Calu3 (cell line): ENCODE measurements around the gene PIEZO1. TPM values are rescaled to one million over a fixed set of nuclear protein-coding genes. Genes with fewer than 3 reads are reported as not detected.
A peak's percentile ranks its signal among the peaks of the same experiment; 100 is the strongest.

ENCODE experiments used
- BruUV-seq: library from RNA; stranded (reverse); fragments of 400-500 nt; replicated peaks from 2 replicates; lab custom pipeline; 2021; lab: Mats Ljungman, UMichigan
- CTCF ChIA-PET: fragments of 300-600 bp; sonication (Branson Sonifier 250); formaldehyde crosslinking; loops from one replicate; lab custom pipeline; 2022; ENCODE audit warnings: antibody characterized with exemption; lab: Charles Lee
- DNase-seq: peaks from one replicate; pipeline ENCODE4 v3.0.0; 2022
- H3K27ac Mint-ChIP-seq: one replicate; pipeline ENCODE4 v1.8.0; 2022; ENCODE audit warnings: mixed read lengths; ENCODE audit not compliant: unreplicated experiment
- H3K27me3 Mint-ChIP-seq: one replicate; pipeline ENCODE4 v1.8.0; 2022; ENCODE audit warnings: mixed read lengths; ENCODE audit not compliant: unreplicated experiment
- H3K36me3 Mint-ChIP-seq: one replicate; pipeline ENCODE4 v1.8.0; 2022; ENCODE audit warnings: mild to moderate bottlenecking, moderate library complexity, mixed read lengths; ENCODE audit not compliant: insufficient read depth, unreplicated experiment
- H3K4me1 Mint-ChIP-seq: one replicate; pipeline ENCODE4 v1.8.0; 2022; ENCODE audit warnings: mild to moderate bottlenecking, low read depth, mixed read lengths; ENCODE audit not compliant: unreplicated experiment
- H3K4me3 Mint-ChIP-seq: one replicate; pipeline ENCODE4 v1.8.0; 2022; ENCODE audit warnings: mild to moderate bottlenecking, low read depth, moderate library complexity, mixed read lengths; ENCODE audit not compliant: unreplicated experiment
- H3K9me3 Mint-ChIP-seq: one replicate; pipeline ENCODE4 v1.8.0; 2022; ENCODE audit warnings: low read depth, mixed read lengths; ENCODE audit not compliant: unreplicated experiment
- intact Hi-C: fragments of 100-400 bp; cut with micrococcal nuclease; formaldehyde crosslinking; loops from one replicate; pipeline ENCODE4 v1.10.0; 2022; ENCODE audit not compliant: unreplicated experiment
- total RNA-seq: library from RNA; stranded (reverse); gene quantifications from 2 replicates; pipeline ENCODE4 v1.2.3, GENCODE V29; 2022
- TF ChIP-seq, protein P1 (sequence below): fragments of 200-600 bp; IDR thresholded peaks from one replicate; pipeline ENCODE4 v1.8.0; 2022; ENCODE audit warnings: antibody characterized with exemption; ENCODE audit not compliant: unreplicated experiment

The PIEZO1 gene
- total RNA-seq, 1 experiment from 2014 or later = 199 TPM

- H3K27ac Mint-ChIP-seq = peak overlapping the region; percentile 56
Observed at GRCh38 chr16:88681084-88681680, 103.8 kb downstream of the PIEZO1 start.

DNA sequence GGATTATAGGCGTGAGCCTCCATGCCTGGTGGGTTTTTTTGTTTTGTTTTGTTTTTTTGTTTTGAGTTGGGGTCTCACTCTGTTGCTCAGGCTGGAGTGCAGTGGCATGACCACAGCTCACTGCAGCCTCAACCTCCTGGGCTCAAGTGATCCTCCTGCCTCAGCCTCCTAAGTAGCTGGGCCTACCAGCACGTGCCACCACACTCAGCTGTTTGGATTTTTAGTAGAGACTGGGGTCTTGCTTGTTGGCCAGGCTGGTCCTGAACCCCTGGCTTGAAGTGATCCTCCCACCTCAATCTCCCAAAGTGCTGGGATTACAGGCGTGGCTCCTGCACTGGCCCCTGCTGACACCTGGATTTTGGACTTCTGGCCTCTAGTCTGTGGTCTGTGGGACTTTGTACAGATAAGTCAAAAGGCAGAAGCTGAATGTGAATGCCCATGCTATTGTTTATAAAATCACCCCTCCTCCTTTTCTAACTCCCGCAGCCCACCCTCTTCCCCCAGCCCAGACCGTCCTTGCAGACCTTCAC, 104.4 kb downstream of the PIEZO1 start:
- TF ChIP-seq, protein P1, sequence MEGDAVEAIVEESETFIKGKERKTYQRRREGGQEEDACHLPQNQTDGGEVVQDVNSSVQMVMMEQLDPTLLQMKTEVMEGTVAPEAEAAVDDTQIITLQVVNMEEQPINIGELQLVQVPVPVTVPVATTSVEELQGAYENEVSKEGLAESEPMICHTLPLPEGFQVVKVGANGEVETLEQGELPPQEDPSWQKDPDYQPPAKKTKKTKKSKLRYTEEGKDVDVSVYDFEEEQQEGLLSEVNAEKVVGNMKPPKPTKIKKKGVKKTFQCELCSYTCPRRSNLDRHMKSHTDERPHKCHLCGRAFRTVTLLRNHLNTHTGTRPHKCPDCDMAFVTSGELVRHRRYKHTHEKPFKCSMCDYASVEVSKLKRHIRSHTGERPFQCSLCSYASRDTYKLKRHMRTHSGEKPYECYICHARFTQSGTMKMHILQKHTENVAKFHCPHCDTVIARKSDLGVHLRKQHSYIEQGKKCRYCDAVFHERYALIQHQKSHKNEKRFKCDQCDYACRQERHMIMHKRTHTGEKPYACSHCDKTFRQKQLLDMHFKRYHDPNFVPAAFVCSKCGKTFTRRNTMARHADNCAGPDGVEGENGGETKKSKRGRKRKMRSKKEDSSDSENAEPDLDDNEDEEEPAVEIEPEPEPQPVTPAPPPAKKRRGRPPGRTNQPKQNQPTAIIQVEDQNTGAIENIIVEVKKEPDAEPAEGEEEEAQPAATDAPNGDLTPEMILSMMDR = no peak
- peaks cover 14% of the 10 kb centered on the region for H3K36me3 Mint-ChIP-seq
- CTCF ChIA-PET = interaction anchor here (1.3 kb wide), 1 partner anchor 41 kb away, joined by 4 read pairs; no protein-coding TSS in a partner anchor
- no peak for DNase-seq
- H3K4me3 Mint-ChIP-seq = peak overlapping the region; percentile 60
- peaks cover 7% of the 10 kb centered on the region for H3K4me1 Mint-ChIP-seq
- H3K27ac Mint-ChIP-seq = peak overlapping the region; percentile 56
- H3K27me3 Mint-ChIP-seq = peaks cover 45% of the 10 kb centered on the region
- no TSS peak for BruUV-seq
- intact Hi-C loops = no loop called here
- H3K9me3 Mint-ChIP-seq = no peaks in the 10 kb centered on the region

More at GRCh38 chr16:88681084-88681680, 103.8 kb downstream of the PIEZO1 start:
- TF ChIP-seq, protein P1 = peak; percentile 82
- intact Hi-C loops = no loop called here
- Mint-ChIP-seq H3K4me1 (peaks cover 7% of the 10 kb centered on the region), H3K27me3 (peaks cover 45% of the 10 kb centered on the region), H3K9me3 (no peaks in the 10 kb centered on the region), H3K36me3 (peaks cover 18% of the 10 kb centered on the region), H3K4me3 (peak overlapping the region; percentile 60)
- peak; percentile 90 for DNase-seq
- CTCF ChIA-PET = interaction anchor here (1.3 kb wide), 1 partner anchor 42 kb away, joined by 4 read pairs; no protein-coding TSS in a partner anchor
- no TSS peak for BruUV-seq

DNA sequence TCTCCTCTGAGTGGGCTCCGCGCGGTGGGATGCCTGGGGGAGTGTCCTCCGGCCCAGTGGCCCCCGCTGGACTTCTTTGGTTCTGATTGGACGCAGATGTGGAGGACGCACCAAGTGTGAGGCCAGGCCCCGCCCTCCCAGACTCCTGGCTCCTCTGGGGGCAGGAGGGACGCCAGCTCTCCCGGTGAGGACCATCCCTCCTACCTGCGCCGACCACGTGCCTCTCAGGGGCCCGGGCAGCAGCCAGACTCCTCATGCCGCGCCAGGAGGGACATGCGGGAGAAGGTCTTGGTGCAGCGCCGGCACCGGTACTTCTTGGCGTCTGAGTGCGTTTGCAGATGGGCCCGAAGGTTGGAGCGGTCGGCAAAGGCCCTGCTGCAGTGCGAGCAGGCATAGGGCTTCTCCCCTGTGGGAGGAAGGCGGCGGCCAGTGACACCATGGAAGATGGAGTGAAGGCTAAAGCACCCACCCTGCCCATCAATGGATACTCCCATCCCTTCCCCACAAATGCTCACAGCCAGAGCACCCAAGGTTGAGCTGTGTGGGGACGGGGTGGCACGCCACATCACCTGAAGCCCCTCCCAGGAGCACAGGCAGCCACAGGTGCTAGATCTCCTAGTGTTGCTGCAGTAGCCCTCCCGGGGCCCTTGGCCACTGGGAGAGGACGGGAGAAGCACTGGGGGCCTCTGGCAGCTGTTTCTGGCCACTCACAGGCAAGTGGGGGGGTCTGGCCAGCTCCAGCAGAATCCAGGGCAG, 106.6 kb downstream of the PIEZO1 start:
- peaks cover 7% of the 10 kb centered on the region for H3K4me1 Mint-ChIP-seq
- H3K27ac Mint-ChIP-seq = no peak overlapping the region
- H3K27me3 Mint-ChIP-seq = peaks cover 28% of the 10 kb centered on the region
- no peak overlapping the region for H3K4me3 Mint-ChIP-seq
- no peaks in the 10 kb centered on the region for H3K9me3 Mint-ChIP-seq
- H3K36me3 Mint-ChIP-seq = peaks cover 29% of the 10 kb centered on the region
- intact Hi-C loops = no loop called here
- BruUV-seq = no TSS peak
- CTCF ChIA-PET = no interaction called here
- TF ChIP-seq, protein P1 = no peak
- no peak for DNase-seq

- BruUV-seq = no TSS peak
- peaks cover 29% of the 10 kb centered on the region for H3K36me3 Mint-ChIP-seq
- intact Hi-C loops = no loop called here
- H3K27me3 Mint-ChIP-seq = peaks cover 22% of the 10 kb centered on the region
- H3K27ac Mint-ChIP-seq = no peak overlapping the region
- no peaks in the 10 kb centered on the region for H3K9me3 Mint-ChIP-seq
- no peak for DNase-seq
- no peak overlapping the region for H3K4me3 Mint-ChIP-seq
- CTCF ChIA-PET = no interaction called here
- TF ChIP-seq, protein P1 = no peak
- peaks cover 7% of the 10 kb centered on the region for H3K4me1 Mint-ChIP-seq
Observed at GRCh38 chr16:88677721-88678120, 107.3 kb downstream of the PIEZO1 start.
